Measurements from ENCODE around the gene DDIAS.

GRCh38 chr11:82855616-82856015 lies 45.9 kb upstream of the DDIAS start:
- TF ChIP-seq CTCF (IDR thresholded peaks at IDR 0.05) (no peak), EZH2 (IDR thresholded peaks at IDR 0.05; ENCODE audit: borderline replicate concordance, insufficient read depth, low read depth, low read length, poor library complexity, severe bottlenecking) (no peak)
